ENCODE data around the gene PCMT1. TPM values are rescaled to one million over a fixed set of nuclear protein-coding genes. Genes with fewer than 3 reads are reported as not detected.

The PCMT1 gene
- total and polyA plus RNA-seq, 9 of the 15 experiments (the other 6 are each of a cell fraction or from before 2014, with no cell fraction given), result 217 to 541 (median 327) TPM

DNA sequence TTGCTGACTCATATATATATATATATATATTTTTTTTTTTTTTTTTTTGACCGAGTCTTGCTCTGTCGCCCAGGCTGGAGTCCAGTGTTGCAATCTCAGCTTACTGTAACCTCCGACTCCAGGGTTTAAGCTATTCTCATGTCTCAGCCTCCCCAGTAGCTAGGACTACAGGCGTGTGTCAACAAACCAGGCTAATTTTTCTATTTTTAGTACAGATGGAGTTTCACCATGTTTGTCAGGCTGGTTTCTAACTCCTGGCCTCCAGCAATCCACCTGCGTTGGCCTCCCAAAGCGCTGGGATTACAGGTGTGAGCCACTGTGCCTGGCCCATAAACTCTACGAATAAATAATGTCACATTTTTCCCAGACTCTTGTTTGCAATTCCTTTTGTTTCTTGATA is 109.8 kb downstream of the PCMT1 start:
- peak; percentile 43 for TF ChIP-seq ZNF316 (IDR thresholded peaks at IDR 0.05)
- TF ChIP-seq MAFG (tag; conservative IDR thresholded peaks at IDR 0.05), result 0 out of 2 replicates have a peak, but pooled peaks have one; percentile 36
- no peak for TF ChIP-seq HLTF (IDR thresholded peaks at IDR 0.05)
- FAIRE-seq (no peak), DNase-seq (ENCODE audit: extremely low read depth in 1 of 4, low spot score in 3 of 4) (no peak), ATAC-seq (no peak)
- Histone ChIP-seq H3K9ac (ENCODE audit: insufficient read depth in 1 of 2, low read depth in 2 of 2, low read length in 2 of 2) (no peak overlapping the region), H3K27me3 (ENCODE audit: control insufficient read depth in 2 of 2, insufficient read depth in 2 of 2, low read length in 2 of 2) (peaks cover 3 to 19% of the 10 kb centered on the region in 2 experiments; a peak in 4 of 5 replicates), H3K79me2 (ENCODE audit: control insufficient read depth, insufficient read depth, low read length) (no peaks in the 10 kb centered on the region), H3K9me1 (ENCODE audit: control insufficient read depth, insufficient read depth, low read length) (no peaks in the 10 kb centered on the region), H3K9me3 (replicated peaks; ENCODE audit: control insufficient read depth, insufficient read depth, low read depth, low read length) (no peaks in the 10 kb centered on the region), H3K27ac (ENCODE audit: extremely low read depth, low read depth, low read length) (no peak overlapping the region), H4K20me1 (replicated peaks; ENCODE audit: control insufficient read depth, insufficient read depth, low read length) (0 out of 2 replicates have a peak, but pooled peaks cover 3% of the 10 kb centered on the region), H3K4me3 (no peak overlapping the region), H3K4me2 (ENCODE audit: insufficient read depth, low read length) (no peak overlapping the region), H3K36me3 (ENCODE audit: control insufficient read depth, insufficient read depth, low read length) (no peaks in the 10 kb centered on the region), H3K4me1 (replicated peaks in 1 of 2; ENCODE audit: control insufficient read depth in 2 of 2, insufficient read depth in 2 of 2, low read length in 2 of 2) (peaks cover 4 to 16% of the 10 kb centered on the region in 2 experiments; a peak in 3 of 5 replicates), H2AFZ (ENCODE audit: low read depth, low read length) (no peak overlapping the region)
- CTCF ChIA-PET (ENCODE audit: low intra/inter-chr PET ratio), result interaction anchor here (0.6 kb wide), 1 partner anchor 12 kb away, joined by 3 read pairs; no protein-coding TSS in a partner anchor
- intact Hi-C loops (cut with micrococcal nuclease) (no loop called here), in situ Hi-C loops (cut with MboI) (no loop called here)
- 28% methylated on average over 7 of the region's 7 CpGs for WGBS (ENCODE audit: insufficient coverage, low coverage, missing lambda C conversion rate)
- BruUV-seq (replicated peaks), result no TSS peak
- POLR2A ChIA-PET, result no interaction called here

DNA sequence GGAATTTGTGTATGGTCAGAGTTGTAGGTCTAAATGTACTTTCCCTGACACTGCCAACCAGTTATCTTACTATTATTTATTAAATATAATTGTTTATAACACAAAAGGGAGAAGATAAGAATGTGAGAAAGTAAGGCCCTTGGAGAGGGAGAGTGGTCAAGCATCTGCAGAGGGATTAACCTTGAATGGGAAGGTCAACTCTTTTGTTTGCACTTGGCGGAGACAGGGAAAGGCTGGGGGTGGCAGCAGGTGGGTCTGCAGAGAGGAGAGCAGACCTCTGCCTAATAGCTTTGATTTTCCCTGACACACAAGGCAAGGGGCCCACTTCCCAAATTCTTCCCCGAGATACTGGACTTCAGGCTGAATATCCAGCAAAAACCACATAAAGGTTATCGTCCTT is 110.4 kb downstream of the PCMT1 start:
- H4K20me1 ChIP-seq (replicated peaks; ENCODE audit: control insufficient read depth, insufficient read depth, low read length), result 0 out of 2 replicates have a peak, but pooled peaks cover 3% of the 10 kb centered on the region
- intact Hi-C loops (cut with micrococcal nuclease) (loop anchor here (10.0 kb wide), 1 partner anchor 295 kb away; the partner anchor contains the start of gene GINM1), in situ Hi-C loops (cut with MboI) (no loop called here)
- POLR2A ChIA-PET, result interaction anchor here (1.4 kb wide), 1 partner anchor 10 kb away, joined by 3 read pairs; no protein-coding TSS in a partner anchor
- ATAC-seq, result no peak
- DNase-seq (ENCODE audit: extremely low read depth in 1 of 4, low spot score in 3 of 4), result no peak
- H3K4me3 ChIP-seq, result no peak overlapping the region
- no peaks in the 10 kb centered on the region for H3K9me3 ChIP-seq (replicated peaks; ENCODE audit: control insufficient read depth, insufficient read depth, low read depth, low read length)
- H3K27ac ChIP-seq (ENCODE audit: extremely low read depth, low read depth, low read length), result no peak overlapping the region
- no peak for FAIRE-seq
- H3K9ac ChIP-seq (ENCODE audit: insufficient read depth in 1 of 2, low read depth in 2 of 2, low read length in 2 of 2), result no peak overlapping the region
- no TSS peak for BruUV-seq (replicated peaks)
- WGBS (ENCODE audit: insufficient coverage, low coverage, missing lambda C conversion rate), result 56% methylated on average over 3 of the region's 3 CpGs
- no peaks in the 10 kb centered on the region for H3K36me3 ChIP-seq (ENCODE audit: control insufficient read depth, insufficient read depth, low read length)
- CTCF ChIA-PET (ENCODE audit: low intra/inter-chr PET ratio), result no interaction called here
- peaks cover 9 to 21% of the 10 kb centered on the region in 2 experiments; a peak in 4 of 5 replicates for H3K4me1 ChIP-seq (replicated peaks in 1 of 2; ENCODE audit: control insufficient read depth in 2 of 2, insufficient read depth in 2 of 2, low read length in 2 of 2)
- H3K9me1 ChIP-seq (ENCODE audit: control insufficient read depth, insufficient read depth, low read length), result no peaks in the 10 kb centered on the region
- no peak overlapping the region for H2AFZ ChIP-seq (ENCODE audit: low read depth, low read length)
- no peak overlapping the region for H3K4me2 ChIP-seq (ENCODE audit: insufficient read depth, low read length)
- H3K27me3 ChIP-seq (ENCODE audit: control insufficient read depth in 2 of 2, insufficient read depth in 2 of 2, low read length in 2 of 2), result peaks cover 3 to 13% of the 10 kb centered on the region in 2 experiments; a peak in 3 of 5 replicates
- H3K79me2 ChIP-seq (ENCODE audit: control insufficient read depth, insufficient read depth, low read length), result no peaks in the 10 kb centered on the region
- no peak for TF ChIP-seq BRD4 (IDR thresholded peaks at IDR 0.05)
- TF ChIP-seq, protein P1, sequence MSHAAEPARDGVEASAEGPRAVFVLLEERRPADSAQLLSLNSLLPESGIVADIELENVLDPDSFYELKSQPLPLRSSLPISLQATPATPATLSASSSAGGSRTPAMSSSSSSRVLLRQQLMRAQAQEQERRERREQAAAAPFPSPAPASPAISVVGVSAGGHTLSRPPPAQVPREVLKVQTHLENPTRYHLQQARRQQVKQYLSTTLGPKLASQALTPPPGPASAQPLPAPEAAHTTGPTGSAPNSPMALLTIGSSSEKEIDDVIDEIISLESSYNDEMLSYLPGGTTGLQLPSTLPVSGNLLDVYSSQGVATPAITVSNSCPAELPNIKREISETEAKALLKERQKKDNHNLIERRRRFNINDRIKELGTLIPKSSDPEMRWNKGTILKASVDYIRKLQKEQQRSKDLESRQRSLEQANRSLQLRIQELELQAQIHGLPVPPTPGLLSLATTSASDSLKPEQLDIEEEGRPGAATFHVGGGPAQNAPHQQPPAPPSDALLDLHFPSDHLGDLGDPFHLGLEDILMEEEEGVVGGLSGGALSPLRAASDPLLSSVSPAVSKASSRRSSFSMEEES (CRISPR knock-in tag; IDR thresholded peaks at IDR 0.05), result no peak
- no peak for TF ChIP-seq POLR3A (IDR thresholded peaks at IDR 0.05; ENCODE audit: borderline replicate concordance, extremely low read depth, insufficient read depth, insufficient read length)
- TF ChIP-seq YY1 (IDR thresholded peaks at IDR 0.05; ENCODE audit: borderline replicate concordance in 1 of 3, control insufficient read depth in 1 of 3, extremely low read depth in 1 of 3, insufficient read depth in 3 of 3, insufficient read length in 1 of 3, insufficient replicate concordance in 2 of 3, low read depth in 1 of 3, low read length in 2 of 3), result no peak
- no peak for TF ChIP-seq SMC3 (conservative IDR thresholded peaks at IDR 0.05; ENCODE audit: insufficient read depth, low read depth, low read length)
- TF ChIP-seq, protein P2, sequence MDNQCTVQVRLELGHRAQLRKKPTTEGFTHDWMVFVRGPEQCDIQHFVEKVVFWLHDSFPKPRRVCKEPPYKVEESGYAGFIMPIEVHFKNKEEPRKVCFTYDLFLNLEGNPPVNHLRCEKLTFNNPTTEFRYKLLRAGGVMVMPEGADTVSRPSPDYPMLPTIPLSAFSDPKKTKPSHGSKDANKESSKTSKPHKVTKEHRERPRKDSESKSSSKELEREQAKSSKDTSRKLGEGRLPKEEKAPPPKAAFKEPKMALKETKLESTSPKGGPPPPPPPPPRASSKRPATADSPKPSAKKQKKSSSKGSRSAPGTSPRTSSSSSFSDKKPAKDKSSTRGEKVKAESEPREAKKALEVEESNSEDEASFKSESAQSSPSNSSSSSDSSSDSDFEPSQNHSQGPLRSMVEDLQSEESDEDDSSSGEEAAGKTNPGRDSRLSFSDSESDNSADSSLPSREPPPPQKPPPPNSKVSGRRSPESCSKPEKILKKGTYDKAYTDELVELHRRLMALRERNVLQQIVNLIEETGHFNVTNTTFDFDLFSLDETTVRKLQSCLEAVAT (IDR thresholded peaks at IDR 0.05), result no peak
- no peak for TF ChIP-seq HOXB6 (CRISPR knock-in tag; IDR thresholded peaks at IDR 0.05; ENCODE audit: borderline replicate concordance)
